NCI-H748 (cell line): Measurements from ENCODE around the gene MAP3K20.
A peak's percentile ranks its signal among the peaks of the same experiment; 100 is the strongest.
"Not testable (repeated sequence)": the region's sequence is repeated elsewhere in the genome, so short reads cannot be mapped to it uniquely, and the experiment has no call there.

ENCODE experiments used
- DNase-seq: peaks from one replicate; lab custom pipeline; 2025; ENCODE audit not compliant: unreplicated experiment; lab: John Stamatoyannopoulos, UW

Gene MAP3K20

GRCh38 chr2:173305303-173305702, 229.7 kb downstream of the MAP3K20 start:
- no peak for DNase-seq

DNA sequence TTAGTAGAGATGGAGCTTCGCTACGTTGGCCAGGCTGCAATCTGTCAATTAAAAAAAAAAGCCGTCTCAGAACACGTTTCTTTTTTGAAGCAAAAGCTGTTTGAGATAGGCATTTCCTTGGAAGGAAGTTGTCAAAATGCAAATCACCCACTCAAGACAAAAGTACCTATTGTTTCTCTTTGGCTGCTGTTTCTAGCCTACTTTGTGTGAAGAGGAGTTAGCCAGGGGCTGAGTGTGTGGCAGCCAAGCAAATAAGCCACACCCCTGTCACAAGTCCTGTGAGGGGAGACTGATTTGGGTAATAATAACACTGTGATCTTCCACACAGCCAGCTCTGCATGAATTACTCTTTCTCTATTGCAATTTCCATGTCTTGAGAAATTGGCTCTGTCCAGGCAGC, 231.6 kb downstream of the MAP3K20 start:
- DNase-seq, result peak; percentile 5

- DNase-seq, result not testable (repeated sequence)
Measured at GRCh38 chr2:173309370-173309769, 233.7 kb downstream of the MAP3K20 start.

GRCh38 chr2:173311844-173312606, 236.4 kb downstream of the MAP3K20 start:
- DNase-seq, result no peak
